ENCODE results near the gene NPC2.

NPC2 gene

DNA sequence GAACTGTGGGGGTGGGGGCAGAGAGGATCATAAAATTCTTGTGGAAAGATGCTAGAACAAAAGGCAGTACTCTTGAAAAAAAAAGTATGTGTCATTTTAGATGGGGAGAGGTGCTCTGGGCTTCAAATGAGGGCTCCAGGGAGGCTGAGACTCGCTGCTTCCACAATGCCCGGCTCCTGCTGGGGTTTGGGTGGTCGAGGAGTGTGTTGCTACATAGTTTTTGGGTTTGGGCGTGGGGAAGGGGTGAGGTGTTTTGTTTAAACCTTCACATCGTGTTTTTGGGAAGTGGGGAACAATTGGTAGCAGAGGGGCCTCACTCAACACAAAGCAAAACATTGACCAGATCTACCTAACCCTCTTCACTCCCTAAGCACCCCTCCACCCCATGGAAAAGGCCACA is 8.6 kb upstream of the NPC2 start:
- H3K9me3 Mint-ChIP-seq: no peaks in the 10 kb centered on the region
- H3K27me3 Mint-ChIP-seq: no peaks in the 10 kb centered on the region
- peaks cover under 1% of the 10 kb centered on the region for H3K36me3 Mint-ChIP-seq (ENCODE audit: low read depth)
- no peak overlapping the region for H3K27ac Mint-ChIP-seq
- no peaks in the 10 kb centered on the region for H3K4me1 Mint-ChIP-seq (ENCODE audit: low read depth)
- no peak overlapping the region for H3K4me3 Mint-ChIP-seq

DNA sequence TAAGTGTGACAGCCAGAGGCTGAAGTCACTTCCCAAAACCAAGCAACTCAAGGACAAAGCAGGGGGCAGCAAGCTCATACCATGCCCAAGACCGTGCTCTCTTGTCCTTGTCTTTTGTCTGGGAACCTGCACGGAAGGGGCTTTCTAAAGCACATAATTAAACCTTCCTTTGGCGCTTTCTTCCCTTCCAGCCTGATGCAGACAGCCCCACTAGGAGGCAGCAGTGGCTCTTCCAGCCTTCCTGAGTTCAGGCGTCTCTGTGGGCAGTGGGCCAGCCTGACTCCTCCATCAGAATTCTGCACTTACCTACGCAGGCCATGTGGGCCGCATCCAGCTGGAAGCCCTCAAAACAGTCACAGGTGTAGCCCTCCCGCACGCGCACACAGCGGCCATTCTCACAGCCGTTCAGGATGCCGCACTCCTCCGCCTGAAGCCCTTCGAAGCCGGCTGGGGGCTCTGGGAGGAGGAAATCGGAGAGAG is 8.1 kb upstream of the NPC2 start:
- Mint-ChIP-seq H3K4me3 (no peak overlapping the region), H3K4me1 (ENCODE audit: low read depth) (no peaks in the 10 kb centered on the region), H3K27ac (no peak overlapping the region), H3K27me3 (no peaks in the 10 kb centered on the region), H3K9me3 (no peaks in the 10 kb centered on the region), H3K36me3 (ENCODE audit: low read depth) (peaks cover 4% of the 10 kb centered on the region)

DNA sequence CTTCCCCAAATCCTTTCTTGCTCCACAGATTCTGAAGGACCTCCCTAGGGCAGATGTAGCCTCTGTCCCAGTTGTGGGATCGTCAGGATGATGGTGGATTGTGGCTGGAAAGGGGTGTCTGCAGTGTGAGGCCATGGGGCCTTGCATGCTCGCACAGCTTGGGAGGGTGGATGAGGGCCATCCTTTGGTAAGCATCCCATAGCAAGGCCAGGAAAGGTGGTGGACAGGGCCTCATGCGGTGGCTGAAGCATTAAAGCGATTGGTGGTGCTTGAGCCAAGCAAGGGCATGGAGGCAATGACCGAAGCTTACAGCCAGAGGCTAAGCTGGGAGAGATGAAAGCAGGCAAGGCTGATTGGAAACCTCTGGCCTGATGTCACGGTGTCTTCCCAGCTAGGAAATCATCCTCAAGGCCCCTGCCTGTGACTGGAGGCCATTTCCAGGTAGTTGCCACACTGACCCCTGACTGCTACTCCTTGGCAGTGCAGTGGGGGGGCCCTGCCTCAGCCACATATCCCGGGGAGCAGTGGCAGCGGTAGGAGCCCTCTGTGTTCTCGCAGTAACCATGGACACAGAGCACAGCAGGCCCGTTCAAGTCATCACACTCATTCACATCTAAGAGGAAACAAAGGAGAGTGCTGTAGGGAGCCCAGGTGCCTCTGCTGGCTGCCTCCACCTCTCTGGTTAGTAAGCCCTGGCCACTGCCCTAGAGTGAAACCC is 7.5 kb upstream of the NPC2 start:
- no peaks in the 10 kb centered on the region for H3K9me3 Mint-ChIP-seq
- H3K4me1 Mint-ChIP-seq (ENCODE audit: low read depth): peaks cover 4% of the 10 kb centered on the region
- no peaks in the 10 kb centered on the region for H3K27me3 Mint-ChIP-seq
- H3K4me3 Mint-ChIP-seq: no peak overlapping the region
- H3K36me3 Mint-ChIP-seq (ENCODE audit: low read depth): peaks cover 4% of the 10 kb centered on the region
- no peak overlapping the region for H3K27ac Mint-ChIP-seq

DNA sequence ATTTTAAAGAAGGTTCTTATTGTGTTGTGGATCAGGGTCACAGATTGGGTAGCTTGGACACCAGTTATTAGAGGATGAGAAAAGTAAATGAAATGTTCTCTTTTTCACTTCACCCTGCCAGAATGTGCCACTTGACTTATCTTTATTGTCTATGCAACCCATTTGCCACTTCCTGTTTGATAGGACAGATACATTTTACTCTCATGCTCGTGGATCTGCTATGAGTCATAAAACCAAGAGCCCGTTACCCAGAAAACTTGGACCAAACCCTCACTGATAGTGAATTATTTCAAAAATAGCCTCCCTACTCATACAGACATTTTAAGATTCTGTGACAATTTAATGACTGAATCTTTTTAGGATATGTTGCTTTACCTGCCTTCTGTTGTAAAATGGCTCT is 2.3 kb upstream of the NPC2 start:
- Mint-ChIP-seq H3K9me3 (no peaks in the 10 kb centered on the region), H3K27me3 (no peaks in the 10 kb centered on the region), H3K36me3 (ENCODE audit: low read depth) (peaks cover 9% of the 10 kb centered on the region), H3K4me1 (ENCODE audit: low read depth) (peaks cover 25% of the 10 kb centered on the region), H3K4me3 (peak overlapping the region; percentile 91), H3K27ac (peak overlapping the region; percentile 90)

DNA sequence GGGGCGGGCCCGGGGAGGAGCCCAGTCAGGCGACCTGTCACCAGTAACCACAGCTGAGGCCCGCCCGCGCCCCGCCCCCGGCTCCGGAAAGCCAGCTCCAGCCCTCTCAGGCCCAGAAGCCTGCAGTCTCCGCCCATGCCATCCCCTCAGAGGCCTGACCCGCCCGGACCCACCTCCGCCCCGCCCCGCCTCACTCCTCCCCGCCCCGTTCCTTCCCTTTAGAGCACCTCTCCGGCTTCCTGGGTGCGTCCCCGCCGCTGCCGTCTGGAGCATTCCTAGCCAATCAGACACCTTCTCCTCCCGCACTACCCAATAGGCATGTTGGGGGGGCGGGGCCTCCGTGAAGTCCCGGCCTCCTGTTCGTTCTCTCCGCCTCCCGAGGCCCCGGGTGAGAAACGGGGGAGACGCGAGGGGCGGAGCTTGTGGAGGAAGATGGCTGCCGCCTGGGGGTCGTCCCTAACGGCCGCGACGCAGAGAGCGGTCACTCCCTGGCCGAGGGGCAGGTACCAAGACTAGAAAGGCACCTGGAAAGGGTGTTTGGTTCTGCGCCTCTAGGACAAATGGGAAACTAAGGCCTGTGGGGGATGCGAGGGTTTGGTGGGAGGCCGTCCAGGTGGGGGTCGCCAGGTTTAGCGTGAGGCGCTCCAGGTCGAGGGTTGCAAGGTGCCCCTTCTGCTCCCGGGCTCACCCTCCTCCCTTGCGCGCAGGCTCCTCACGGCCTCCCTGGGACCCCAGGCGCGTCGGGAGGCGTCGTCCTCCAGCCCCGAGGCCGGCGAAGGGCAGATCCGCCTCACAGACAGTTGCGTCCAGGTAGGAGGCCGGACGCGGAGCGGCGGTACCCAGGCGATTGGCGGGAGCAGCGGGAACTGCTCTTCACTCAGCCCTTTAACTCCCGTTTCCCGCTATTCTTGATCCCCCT is 497 bp upstream of the NPC2 start, which contains the start of gene ISCA2:
ISCA2 (plus strand) TSS at position 423 of the 919 bp plus-strand sequence; CDS start at position 433, 10 bp downstream.
- H3K36me3 Mint-ChIP-seq (ENCODE audit: low read depth): peaks cover 9% of the 10 kb centered on the region
- H3K4me1 Mint-ChIP-seq (ENCODE audit: low read depth): peaks cover 38% of the 10 kb centered on the region
- peak within 1 kb of the TSS; percentile 91 for H3K4me3 Mint-ChIP-seq
- H3K27me3 Mint-ChIP-seq: no peaks in the 10 kb centered on the region
- H3K27ac Mint-ChIP-seq: peak within 1 kb of the TSS; percentile 90
- H3K9me3 Mint-ChIP-seq: no peaks in the 10 kb centered on the region

DNA sequence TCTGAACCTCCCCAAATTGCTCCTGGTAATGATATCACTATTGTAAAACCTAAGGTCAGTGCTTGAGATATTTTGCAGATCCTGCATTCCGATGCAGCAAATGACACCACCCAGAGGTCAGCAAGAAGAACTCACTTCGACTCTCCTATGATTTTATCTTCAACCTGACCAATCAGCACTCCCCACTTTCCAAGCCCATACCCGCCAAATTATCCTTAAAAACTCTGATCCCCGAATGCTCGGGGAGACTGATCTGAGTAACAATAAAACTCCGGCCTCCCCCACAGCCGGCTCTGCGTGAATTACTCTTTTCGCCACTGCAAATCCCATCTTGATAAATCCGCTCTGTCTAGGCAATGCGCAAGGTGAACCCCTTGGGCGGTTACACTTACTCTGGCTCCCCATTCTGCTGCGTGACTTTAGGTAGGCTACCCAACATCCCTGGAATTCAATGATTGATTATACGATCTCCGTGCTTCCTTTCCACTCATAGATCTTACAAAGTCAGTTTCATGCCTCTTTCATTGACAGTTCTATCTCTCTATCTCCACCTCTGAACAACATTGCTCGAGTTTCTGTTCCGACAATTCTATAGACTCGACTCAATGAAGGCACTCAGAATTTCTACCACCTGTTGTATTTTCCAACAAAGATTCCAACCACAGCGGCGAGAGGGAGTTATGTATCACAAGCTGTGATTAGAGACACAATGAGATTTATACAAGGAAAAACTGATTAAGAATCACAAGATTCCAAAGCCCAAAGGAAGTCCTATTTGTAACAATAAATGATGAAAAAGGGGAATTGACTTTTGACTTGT is 939 bp downstream of the NPC2 start:
- Mint-ChIP-seq H3K27ac (no peak overlapping the region), H3K36me3 (ENCODE audit: low read depth) (peaks cover 9% of the 10 kb centered on the region), H3K9me3 (no peaks in the 10 kb centered on the region), H3K4me3 (no peak overlapping the region), H3K4me1 (ENCODE audit: low read depth) (peaks cover 39% of the 10 kb centered on the region), H3K27me3 (no peaks in the 10 kb centered on the region)

DNA sequence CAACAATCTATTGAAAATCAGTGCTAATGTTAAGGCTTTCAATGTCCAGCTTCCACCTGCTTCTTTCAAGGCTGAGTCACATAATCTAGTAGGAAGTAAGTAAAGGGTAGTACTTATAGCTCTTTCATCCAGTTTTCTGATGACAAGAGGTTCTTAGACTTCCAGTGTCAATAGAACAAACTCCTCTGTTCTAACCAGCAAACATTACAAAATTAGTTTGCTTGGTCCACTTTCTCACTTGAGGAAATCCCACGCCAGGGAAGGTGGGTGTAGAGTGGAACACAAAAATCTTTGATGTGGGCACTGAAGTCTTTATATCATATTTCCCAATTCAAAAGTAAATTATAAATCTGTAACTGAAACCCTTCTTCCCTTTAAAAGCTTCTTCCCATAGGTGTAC is 2.6 kb downstream of the NPC2 start:
- Mint-ChIP-seq H3K27me3 (no peaks in the 10 kb centered on the region), H3K4me1 (ENCODE audit: low read depth) (peaks cover 33% of the 10 kb centered on the region), H3K27ac (no peak overlapping the region), H3K4me3 (no peak overlapping the region), H3K9me3 (no peaks in the 10 kb centered on the region), H3K36me3 (ENCODE audit: low read depth) (peaks cover 5% of the 10 kb centered on the region)

DNA sequence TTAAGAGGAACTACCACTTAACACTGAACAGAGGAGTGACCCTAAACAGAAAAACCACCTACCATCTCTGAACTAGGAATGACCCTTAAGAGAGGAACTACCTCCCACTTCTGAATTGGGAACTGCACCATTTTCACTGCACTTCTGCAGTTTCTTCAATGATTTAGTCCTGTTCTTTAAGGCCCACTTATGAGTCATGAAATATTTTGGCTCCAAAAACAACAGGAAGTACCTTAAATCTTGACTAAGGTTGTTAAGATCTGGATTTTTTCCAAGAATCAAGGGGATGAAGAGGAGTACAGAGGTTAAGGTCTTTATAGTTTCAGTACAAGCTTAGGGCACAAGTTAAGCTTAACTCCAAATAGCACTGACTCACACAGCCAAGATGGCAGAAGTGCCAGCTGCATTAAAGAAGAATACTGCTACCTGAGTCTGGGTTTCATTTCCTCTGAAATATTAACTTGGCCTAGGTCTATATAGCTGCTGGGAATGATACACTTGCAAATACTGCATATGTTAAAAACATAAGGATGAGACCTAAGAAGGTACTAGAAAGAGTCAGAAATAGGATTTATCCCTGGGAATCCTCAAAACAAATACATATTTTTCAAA is 4.2 kb downstream of the NPC2 start:
- no peaks in the 10 kb centered on the region for H3K27me3 Mint-ChIP-seq
- H3K36me3 Mint-ChIP-seq (ENCODE audit: low read depth): peaks cover 8% of the 10 kb centered on the region
- H3K4me1 Mint-ChIP-seq (ENCODE audit: low read depth): peaks cover 18% of the 10 kb centered on the region
- no peaks in the 10 kb centered on the region for H3K9me3 Mint-ChIP-seq
- H3K4me3 Mint-ChIP-seq: no peak overlapping the region
- no peak overlapping the region for H3K27ac Mint-ChIP-seq

DNA sequence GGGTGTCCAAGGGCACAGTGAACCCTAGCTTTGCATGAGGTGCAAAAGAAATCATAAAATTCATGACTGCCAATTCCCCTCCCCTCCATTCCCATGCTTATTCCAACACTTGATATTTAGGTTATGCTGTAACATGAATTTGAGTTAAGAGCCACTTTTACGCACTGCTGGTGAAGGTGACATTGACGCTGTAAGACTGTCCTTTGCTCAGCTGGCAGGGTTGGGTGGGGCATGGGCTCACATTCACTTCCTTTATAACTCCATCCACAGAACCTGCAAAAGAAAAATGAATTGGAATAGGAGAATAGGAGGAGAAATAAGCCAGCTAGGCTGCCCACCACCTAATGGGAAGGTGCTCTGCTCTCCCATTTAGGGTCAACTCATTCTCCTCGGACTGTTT is 6.9 kb downstream of the NPC2 start:
- H3K9me3 Mint-ChIP-seq: no peaks in the 10 kb centered on the region
- H3K36me3 Mint-ChIP-seq (ENCODE audit: low read depth): peaks cover 13% of the 10 kb centered on the region
- H3K27me3 Mint-ChIP-seq: no peaks in the 10 kb centered on the region
- no peak overlapping the region for H3K4me3 Mint-ChIP-seq
- peaks cover 18% of the 10 kb centered on the region for H3K4me1 Mint-ChIP-seq (ENCODE audit: low read depth)
- H3K27ac Mint-ChIP-seq: no peak overlapping the region

DNA sequence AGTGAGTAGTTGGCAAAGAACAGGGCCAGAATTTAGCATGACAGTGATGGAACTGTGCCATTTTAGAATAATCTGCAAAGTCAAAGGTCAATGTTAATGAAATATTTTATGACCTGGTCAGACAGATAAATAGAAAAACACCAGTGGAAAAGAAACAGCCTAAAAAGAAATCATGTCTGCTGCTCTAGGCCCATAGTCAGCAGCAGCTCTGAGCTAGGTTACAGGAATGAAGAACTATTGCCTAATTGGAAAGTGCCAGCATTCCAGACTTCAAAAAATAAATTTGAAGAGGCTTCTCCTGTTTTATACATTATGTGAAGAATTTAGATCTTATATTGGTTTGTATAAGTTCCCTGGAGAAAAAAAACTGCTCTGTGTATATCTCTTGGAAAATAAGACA is 9.8 kb downstream of the NPC2 start:
- H3K4me1 Mint-ChIP-seq (ENCODE audit: low read depth): no peaks in the 10 kb centered on the region
- H3K9me3 Mint-ChIP-seq: no peaks in the 10 kb centered on the region
- no peaks in the 10 kb centered on the region for H3K27me3 Mint-ChIP-seq
- no peak overlapping the region for H3K4me3 Mint-ChIP-seq
- H3K36me3 Mint-ChIP-seq (ENCODE audit: low read depth): peaks cover 25% of the 10 kb centered on the region
- no peak overlapping the region for H3K27ac Mint-ChIP-seq

DNA sequence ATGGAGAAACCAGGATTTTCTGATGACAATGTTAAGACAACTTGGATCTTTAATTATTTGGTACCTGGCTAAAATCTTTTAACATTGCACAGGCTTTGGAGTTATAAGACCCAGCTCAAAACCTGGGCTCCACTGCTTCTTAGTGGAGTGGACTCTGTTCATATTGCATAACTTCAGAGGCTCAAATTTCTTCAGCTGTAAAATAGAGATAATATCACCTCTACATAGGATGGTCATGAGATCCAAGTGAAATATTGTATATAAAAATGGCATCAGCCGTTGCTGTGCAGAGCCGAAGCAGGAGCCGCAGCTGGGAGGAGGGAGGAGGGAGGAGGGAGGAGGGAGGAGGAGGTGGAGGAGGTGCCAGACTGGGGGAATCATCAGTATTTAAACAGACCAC is 10.5 kb downstream of the NPC2 start:
- Mint-ChIP-seq H3K4me3 (no peak overlapping the region), H3K36me3 (ENCODE audit: low read depth) (peaks cover 27% of the 10 kb centered on the region), H3K4me1 (ENCODE audit: low read depth) (no peaks in the 10 kb centered on the region), H3K27ac (no peak overlapping the region), H3K27me3 (no peaks in the 10 kb centered on the region), H3K9me3 (no peaks in the 10 kb centered on the region)

DNA sequence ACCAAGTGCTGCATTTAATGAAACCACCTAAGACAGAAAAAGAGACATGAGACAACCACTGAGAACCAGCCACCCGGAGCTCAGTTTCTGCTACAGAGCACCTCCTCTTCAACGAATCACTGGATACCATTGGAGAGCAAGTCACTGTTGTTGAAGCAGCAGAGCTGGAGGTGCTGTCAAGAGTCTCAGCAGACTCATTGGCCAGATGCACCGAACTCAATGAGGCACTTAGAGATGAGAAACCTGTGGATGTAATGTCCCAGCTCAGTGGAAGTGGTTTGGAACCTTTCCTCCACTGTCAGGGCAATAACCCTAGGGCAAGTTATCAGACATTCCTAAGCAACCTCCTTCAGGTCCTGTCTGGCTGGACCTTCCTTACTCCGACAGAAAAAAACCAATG is 13.1 kb downstream of the NPC2 start:
- Mint-ChIP-seq H3K4me3 (no peak overlapping the region), H3K36me3 (ENCODE audit: low read depth) (peaks cover 27% of the 10 kb centered on the region), H3K9me3 (no peaks in the 10 kb centered on the region), H3K4me1 (ENCODE audit: low read depth) (no peaks in the 10 kb centered on the region), H3K27ac (no peak overlapping the region), H3K27me3 (no peaks in the 10 kb centered on the region)

DNA sequence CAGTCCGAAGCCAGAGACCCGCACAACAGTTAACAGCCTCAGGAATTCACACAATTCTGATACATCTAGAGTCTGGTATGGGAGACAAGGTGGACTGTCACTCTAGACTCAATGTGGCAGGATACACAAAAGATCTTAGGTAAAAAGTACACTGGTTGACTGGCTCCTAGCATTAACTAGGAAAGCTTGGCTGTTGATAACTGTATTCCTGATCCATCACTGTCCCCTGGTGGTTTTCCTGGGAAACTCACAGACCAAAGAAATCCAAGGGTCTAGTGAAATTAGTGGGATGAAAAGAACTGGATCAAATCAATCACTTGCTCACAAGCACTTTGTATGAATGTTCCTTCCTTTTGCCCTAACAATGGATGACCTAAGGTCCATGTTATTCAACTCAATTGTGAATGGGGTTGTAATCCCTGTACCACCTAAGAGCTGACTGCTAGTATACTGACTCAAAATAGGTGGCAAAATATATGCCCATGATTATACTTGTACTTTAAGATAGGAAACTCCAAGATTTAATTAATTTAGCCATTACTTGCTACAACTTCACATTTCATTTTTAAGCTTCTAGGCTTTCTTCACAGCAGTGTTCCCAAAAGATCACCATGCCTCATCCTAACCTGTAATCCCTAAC is 14.0 kb downstream of the NPC2 start:
- H3K36me3 Mint-ChIP-seq (ENCODE audit: low read depth): peaks cover 19% of the 10 kb centered on the region

DNA sequence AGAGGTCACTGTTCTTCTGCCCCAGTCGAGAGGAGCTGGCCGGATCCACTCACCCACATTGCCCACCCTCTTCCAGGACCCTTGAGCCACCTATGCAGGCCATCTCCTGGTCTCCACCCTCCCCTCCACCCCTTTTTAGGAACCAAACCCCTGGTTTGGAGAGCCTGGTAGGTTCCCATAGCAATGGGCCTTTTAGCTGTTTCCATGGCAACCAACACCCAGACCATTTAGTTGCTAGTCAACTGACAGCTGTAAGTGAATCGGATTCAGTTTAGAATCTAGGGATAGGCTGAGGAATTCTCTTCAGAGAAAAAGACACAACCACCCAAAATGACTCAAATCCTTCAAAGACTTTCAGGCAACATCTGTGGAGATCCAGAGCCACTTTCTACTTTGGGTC is 16.5 kb downstream of the NPC2 start:
- no peaks in the 10 kb centered on the region for H3K4me1 Mint-ChIP-seq (ENCODE audit: low read depth)
- no peak overlapping the region for H3K27ac Mint-ChIP-seq
- H3K27me3 Mint-ChIP-seq: no peaks in the 10 kb centered on the region
- peaks cover 14% of the 10 kb centered on the region for H3K36me3 Mint-ChIP-seq (ENCODE audit: low read depth)
- no peak overlapping the region for H3K4me3 Mint-ChIP-seq
- H3K9me3 Mint-ChIP-seq: no peaks in the 10 kb centered on the region

More for the DNA sequence above, 14.0 kb downstream of the NPC2 start:
- Mint-ChIP-seq H3K4me1 (ENCODE audit: low read depth) (no peaks in the 10 kb centered on the region), H3K9me3 (no peaks in the 10 kb centered on the region), H3K27me3 (no peaks in the 10 kb centered on the region), H3K27ac (no peak overlapping the region), H3K4me3 (no peak overlapping the region)
